NOMO-1 treated with DMSO at 0.1 percent for 48 hours (cell line): ENCODE results near the gene NGLY1.

Experiments used
- DNase-seq: peaks from one replicate; lab custom pipeline; 2025; ENCODE audit not compliant: unreplicated experiment; lab: John Stamatoyannopoulos, UW

The NGLY1 gene

DNA sequence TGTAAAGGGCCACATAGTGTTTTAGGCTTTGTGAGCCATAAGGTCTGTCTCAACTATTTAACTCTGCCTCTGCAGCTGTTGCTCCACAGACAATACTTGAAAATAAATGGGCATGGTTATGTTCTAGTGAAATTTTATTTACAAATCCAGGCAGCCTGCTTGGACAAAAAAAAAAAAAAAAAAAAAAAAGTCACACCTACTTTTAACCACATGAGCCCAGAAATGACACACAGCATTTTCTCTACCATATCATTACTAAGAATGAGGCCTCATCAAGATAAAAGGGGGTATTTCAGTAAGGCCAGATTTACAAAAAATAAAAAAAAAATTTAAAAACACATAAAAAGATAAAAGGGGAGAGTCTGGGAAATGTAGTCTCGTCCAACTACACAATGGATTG is 1.7 kb upstream of the NGLY1 start:
- no peak for DNase-seq

DNA sequence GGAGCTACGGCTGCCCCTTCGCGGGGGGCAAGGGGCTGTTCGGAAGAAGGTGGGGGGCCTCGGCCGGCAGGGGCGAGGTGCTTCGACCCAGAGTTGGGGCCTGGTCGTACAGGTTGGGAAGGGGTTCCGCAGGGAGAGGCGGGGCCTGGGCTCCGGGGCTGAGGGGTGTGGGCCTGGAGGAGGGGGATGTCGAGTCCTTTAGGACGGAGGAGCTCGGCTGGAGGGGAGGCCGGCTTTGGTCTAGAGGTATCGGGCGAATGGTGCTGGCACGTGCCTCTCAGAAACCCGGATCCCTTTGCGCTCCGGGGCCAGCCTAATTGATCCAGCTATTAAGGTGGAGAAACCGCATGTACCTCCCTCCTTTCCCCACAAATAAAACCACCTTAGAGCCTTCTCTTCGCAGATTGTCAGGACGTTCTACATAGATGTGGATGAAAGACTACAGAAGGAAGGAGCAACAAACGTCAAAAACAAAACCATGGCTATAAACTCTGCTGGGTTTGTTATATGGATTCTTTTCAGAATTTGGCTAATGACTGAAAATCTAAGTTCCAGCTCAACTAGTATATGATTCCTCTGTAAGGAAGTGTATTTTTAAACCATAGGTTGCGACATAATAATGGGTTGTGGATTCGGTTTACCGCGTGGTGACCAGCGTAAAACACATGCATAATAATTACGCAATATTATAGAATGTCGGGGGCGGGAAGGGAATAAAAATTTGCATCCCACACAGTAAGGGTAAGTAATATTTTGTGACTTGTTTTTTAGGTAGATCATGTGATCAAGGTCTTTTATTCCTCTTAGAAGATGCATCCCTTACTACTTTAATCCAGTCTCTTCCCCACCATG is 644 bp upstream of the NGLY1 start:
- DNase-seq, result peak; percentile 77

DNA sequence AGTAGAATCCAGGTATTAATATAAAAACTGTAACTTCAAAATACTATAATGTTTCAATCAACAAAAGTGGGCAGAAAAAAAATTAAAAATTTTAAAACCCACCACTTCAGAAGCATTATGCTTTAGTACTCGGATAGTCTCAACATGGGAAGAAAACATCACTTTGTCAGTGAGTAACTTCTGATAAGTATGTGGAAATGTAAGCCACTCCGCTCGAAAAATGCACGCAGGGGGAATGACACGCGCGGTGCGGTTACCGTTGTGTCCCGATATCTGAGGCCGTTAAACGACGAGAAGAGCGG is 656 bp downstream of the NGLY1 start:
- DNase-seq, result no peak

DNA sequence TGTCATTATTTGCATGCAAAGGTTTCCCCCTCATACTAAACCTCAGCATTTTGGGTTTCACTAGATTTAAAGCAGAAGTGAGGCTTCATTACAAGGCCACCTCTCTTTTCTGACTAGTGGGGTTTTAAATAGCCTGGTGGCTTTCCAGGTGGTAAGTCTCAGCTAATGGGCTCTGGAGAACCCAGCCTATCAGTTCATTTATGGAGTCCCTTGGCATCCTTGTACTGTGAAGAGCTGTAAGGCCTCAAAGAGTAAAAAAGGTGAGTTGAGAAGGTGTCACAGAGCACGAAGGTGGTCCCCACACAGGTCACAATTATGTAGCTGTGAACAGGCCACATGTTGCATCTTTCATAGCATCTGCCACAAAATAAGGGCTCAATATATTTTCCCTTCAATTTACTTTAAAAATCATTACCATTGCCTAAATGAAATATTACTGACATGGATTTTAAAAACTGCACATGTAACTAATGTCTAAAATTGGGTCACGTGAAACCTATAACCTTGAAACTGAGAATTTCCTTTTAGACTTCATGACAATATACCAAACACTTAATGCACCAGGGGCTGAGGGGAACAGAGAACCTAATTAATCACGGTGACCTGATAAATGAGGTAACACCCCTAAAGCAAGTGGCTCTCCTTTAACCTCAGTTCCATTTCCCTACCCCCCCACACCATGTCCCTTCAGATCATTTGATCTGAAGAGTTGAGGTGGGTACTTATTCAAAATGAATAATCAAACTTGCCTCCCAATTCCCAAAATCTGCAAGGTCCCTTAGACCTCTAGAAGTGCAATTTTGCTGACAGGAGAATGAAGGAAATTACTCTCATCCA is 1.3 kb downstream of the NGLY1 start:
- DNase-seq, result peak; percentile 21

DNA sequence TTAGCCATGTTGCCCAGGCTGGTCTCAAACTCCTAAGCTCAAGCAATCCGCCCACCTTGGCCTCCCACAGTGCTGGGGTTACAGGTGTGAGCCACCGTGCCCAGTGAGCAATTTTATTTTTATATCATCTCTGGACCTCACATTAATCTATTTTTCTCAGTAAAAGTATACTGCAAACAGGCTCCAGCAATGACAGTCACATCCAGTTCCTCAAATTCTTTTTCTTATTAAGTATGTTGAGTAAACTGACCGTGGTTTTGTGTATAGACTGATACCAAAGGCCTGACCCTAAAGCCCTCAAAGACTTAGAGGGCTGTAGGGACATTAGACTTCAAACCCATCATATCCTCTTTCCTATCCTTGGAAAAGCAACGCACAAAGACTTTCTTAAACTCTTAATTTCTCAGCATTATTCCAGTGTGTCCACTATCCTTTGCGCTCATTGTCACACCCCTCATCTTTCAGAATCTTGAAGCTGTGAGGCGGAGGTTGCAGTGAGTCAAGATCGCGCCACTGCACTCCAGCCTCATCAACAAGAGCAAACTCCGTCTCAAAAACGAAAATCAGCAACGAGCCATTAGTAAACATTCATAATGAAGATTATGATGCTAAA is 2.0 kb downstream of the NGLY1 start:
- DNase-seq, result peak; percentile 22

DNA sequence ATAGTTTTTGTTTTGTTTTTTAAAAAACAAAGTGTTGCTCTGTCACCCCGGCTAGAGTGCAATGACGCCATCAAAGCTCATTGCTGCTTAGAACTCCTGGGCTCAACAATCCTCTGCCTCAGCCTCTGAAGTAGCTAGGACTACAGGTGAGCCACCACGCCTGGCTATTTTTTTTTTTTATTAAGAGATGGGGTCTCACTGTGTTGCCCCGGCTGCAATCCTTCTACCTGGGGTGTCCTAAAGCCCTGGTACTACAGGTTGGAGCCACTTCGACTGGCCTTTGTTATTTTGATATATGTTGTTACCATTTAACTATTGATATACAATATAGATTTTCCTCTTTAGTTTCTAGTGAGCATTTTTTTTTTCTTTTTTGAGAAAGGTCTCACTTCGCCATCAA is 2.6 kb downstream of the NGLY1 start:
- DNase-seq, result no peak

- no peak for DNase-seq
Observed at GRCh38 chr3:25775936-25776335, 7.3 kb downstream of the NGLY1 start.

- DNase-seq, result no peak
Observed at GRCh38 chr3:25768851-25769250, 14.4 kb downstream of the NGLY1 start.

- no peak for DNase-seq
Observed at GRCh38 chr3:25751725-25752124, 31.5 kb downstream of the NGLY1 start.

DNA sequence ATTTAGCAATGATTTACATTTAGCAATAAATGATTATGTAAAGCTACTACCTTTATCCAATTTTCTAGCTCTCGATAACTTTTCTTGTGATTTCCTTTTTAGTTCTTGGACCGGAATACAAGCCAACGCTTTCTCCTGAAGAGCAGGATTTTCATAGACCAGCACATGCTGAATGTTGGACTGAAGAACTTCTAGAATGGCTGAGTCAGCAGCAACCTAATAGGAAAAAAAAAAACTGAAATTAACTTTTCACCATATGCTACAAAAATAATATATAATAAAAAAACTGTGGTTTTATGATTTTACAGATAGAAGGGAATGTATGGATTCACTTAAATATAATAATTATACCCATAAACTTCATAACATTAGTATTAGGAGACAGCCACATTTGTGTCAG is 32.2 kb downstream of the NGLY1 start:
- no peak for DNase-seq

- DNase-seq, result no peak
Observed at GRCh38 chr3:25749031-25749581, 34.1 kb downstream of the NGLY1 start.

- DNase-seq, result no peak
Observed at GRCh38 chr3:25748189-25748588, 35.1 kb downstream of the NGLY1 start.

DNA sequence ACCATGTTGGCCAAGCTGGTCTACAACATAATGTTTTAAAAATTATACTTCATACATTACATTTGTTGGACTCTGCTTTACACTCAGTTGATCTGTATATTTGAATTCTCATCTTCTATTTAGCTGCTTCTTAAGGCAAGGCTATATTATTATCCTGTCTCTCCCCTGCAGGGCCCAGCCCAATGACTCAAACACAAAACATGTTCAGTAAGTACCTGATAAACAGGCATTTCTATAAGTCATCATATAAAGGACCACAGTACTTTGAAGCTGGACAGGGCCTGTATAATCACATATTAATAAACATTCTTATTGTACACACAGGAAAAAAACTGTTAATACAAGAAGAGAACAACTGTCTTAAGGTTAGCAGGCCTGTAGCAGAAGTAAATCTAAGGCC is 36.2 kb downstream of the NGLY1 start:
- no peak for DNase-seq

DNA sequence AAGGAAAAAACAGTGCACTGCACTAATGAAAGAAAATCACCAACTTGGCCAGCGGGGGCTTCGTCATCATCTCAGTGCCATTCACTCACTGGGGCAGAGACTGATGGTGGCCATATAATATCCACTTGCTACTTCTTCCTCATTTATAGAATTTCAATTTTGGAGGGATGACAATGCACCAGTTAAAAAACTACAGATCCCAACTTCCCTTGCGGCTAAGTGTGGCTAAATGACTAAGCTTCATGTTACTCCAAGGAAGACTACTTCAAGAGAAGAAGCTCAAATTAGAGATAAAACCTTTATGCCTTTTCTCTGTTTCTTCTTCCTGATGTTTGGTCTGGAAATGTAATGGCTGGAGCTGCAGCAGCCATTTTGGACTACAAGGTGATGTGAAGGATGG is 38.8 kb downstream of the NGLY1 start:
- DNase-seq, result no peak

- DNase-seq, result no peak
Observed at GRCh38 chr3:25728101-25728500, 55.1 kb downstream of the NGLY1 start.

DNA sequence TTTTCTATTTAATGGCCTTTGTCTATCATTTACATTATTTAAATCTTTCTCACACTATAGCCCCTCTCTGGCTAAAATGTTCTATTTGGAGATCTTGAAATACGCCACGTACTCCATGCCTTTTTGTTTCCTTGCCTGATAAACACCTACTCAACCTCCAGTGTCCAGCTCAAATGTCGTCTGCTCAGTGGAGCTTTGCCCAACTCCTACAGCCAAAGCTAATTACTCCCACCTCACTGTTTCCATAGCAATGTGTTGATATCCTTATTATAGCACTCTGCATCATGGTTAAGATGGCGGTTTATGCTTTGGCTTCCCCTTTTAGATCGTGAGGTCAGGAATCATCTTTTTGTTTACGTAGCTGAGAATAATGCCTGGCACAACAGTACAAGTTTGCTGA is 55.9 kb downstream of the NGLY1 start:
- no peak for DNase-seq

- DNase-seq, result no peak
Observed at GRCh38 chr3:25725810-25726209, 57.4 kb downstream of the NGLY1 start.

DNA sequence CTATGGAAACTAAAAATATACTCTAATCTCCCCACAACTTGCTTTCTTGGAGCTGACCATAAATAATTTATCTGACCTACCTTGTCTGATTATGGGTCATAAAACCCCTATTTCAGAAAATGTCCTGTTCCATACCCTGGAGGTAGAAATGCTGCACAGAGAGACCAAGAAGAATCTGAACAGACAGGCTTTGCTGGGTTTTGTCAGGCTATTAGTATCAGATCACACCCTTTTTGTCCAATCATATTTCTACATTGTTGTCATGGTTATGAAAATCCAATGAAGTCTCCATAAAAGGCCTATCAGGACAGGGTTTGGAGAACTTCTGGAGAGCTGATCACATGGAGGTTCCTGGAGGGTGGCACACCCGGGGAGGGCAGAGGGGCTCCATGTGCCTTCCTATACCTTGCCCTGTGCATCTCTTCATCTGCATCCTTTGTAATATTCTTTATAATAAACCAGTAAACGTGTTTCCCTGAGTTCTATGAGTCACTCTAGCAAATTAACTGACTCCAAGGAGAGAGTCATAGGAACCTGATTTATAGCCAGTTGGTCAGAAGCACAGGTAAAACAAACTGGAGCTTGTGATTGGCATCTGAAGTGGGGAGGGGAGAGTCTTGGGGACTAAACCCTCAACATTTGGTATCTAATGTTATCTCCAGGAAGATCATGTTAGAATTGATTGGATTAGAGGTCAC is 58.1 kb downstream of the NGLY1 start:
- DNase-seq, result no peak

DNA sequence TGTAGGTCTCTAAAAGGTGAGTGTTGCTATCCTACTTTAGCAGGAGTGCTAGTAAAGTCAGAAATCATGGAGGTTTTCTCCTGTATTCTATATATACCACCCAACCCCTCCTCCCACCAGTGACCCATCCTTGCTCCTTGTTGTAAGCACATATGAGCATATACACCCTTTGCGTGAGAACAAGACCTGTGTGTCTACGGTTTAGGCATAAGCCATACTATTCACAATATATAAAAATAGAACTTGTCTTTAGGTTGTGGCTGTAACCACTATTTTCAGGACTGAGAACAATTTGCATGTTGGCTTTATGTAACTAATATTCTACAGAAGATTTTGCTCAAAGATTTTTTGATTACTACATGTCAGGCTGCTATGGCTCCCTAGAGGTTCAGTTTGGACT is 59.4 kb downstream of the NGLY1 start:
- DNase-seq, result no peak

DNA sequence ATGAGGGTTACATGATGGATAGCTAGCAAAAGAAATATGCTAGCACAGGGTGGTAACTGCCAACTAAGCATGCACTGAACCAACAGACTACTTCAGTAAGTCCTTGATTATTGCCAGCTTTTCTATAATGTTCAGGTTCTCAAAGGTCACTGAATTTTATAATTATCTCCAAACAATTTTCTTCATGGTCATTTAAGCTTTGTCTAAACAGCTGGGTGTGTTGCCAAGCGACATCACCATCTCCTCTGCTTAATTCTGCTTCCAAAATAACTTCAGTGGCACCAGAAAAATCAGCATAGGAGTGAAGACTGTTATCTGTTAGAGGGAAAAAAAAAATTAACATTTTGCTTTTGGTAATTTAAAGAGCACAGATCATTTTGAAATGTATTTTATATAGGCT is 63.9 kb downstream of the NGLY1 start:
- no peak for DNase-seq

- no peak for DNase-seq
Observed at GRCh38 chr3:25713341-25713985, 69.8 kb downstream of the NGLY1 start.
